ENCODE measurements around the gene SRCAP. TPM values are rescaled to one million over a fixed set of nuclear protein-coding genes. Genes with fewer than 3 reads are reported as not detected.

SRCAP gene
- total and polyA plus RNA-seq, 3 experiments from 2014 or later: 33.0 to 76.3 (median 75.4) TPM

DNA sequence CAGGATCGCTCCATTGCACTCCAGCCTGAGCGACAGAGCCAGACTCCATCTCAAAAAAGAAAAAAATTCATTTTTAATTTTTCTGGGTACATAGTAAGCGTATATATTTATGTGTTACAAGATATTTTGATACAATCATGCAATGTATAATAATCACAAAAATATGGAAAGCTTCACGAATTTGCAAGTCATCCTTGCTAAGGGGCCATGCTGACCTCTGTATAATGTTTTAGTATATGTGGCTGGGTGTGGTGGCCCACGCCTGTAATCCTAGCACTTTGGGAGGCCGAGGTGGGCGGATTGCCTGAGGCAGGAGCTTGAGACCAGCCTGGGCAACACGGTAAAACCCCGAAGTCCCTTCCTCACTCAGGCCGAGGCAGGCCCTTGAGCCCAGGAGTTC is 23.8 kb upstream of the SRCAP start:
- Histone ChIP-seq H3K36me3 (ENCODE audit: insufficient read depth, low read length) (no peaks in the 10 kb centered on the region), H3K4me1 (ENCODE audit: insufficient read depth, low read length) (no peaks in the 10 kb centered on the region), H3K27ac (ENCODE audit: low read depth, low read length) (no peak overlapping the region), H3K4me3 (ENCODE audit: low read length) (no peak overlapping the region), H3K9me3 (ENCODE audit: low read length) (no peaks in the 10 kb centered on the region), H3K27me3 (ENCODE audit: insufficient read depth, low read length, poor library complexity, severe bottlenecking) (no peaks in the 10 kb centered on the region)
- CTCF ChIA-PET: no interaction called here
- Mint-ChIP-seq H3K36me3 (peaks cover 0 to 14% (median 0%) of the 10 kb centered on the region in 3 donors), H3K27ac (no peak overlapping the region), H3K4me1 (no peaks in the 10 kb centered on the region), H3K4me3 (no peak overlapping the region), H3K27me3 (no peaks in the 10 kb centered on the region), H3K9me3 (no peaks in the 10 kb centered on the region)
- no peak for DNase-seq
- POLR2A ChIA-PET: no interaction called here

DNA sequence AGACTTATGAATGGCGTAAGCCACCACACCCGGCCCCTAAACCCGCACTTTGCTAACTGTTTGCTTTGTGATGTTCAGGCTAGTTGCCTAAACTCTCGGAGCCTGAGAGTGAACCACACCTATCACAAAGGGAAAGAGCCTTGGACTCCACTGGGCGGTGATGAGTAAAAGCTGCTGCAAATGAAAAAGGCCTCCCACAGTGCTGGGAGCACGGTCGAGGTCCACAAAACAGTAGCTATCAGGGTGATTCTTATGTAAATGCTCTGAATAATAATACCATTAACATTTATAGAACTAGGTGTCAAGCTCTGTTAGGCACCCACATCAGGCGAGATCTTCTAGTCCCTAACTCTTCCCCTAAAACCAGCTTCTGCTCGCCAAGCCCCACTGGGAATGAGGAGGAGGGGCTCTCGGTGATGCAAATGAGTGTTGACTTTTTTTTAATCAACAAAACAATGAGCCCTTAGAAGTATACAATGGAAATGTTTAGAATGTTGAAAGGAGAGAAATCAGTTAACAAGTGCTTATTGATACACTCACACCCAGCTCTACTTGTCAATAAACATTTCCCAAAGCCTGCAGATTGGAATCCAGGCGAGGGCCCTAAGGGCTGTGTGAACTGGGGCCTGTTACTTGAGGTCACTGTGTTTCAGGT is 20.9 kb upstream of the SRCAP start:
- no peaks in the 10 kb centered on the region for H3K4me1 Mint-ChIP-seq
- DNase-seq: no peak
- no peak overlapping the region for H3K4me3 Mint-ChIP-seq
- Histone ChIP-seq H3K4me3 (ENCODE audit: low read length) (no peak overlapping the region), H3K9me3 (ENCODE audit: low read length) (no peaks in the 10 kb centered on the region), H3K36me3 (ENCODE audit: insufficient read depth, low read length) (no peaks in the 10 kb centered on the region), H3K4me1 (ENCODE audit: insufficient read depth, low read length) (no peaks in the 10 kb centered on the region), H3K27ac (ENCODE audit: low read depth, low read length) (no peak overlapping the region), H3K27me3 (ENCODE audit: insufficient read depth, low read length, poor library complexity, severe bottlenecking) (no peaks in the 10 kb centered on the region)
- no peaks in the 10 kb centered on the region for H3K9me3 Mint-ChIP-seq
- no peak overlapping the region for H3K27ac Mint-ChIP-seq
- H3K36me3 Mint-ChIP-seq: no peaks in the 10 kb centered on the region
- POLR2A ChIA-PET: no interaction called here
- CTCF ChIA-PET: interaction anchor here (1.2 kb wide), 1 partner anchor 15 kb away, joined by 3 read pairs; no protein-coding TSS in a partner anchor
- H3K27me3 Mint-ChIP-seq: no peaks in the 10 kb centered on the region

DNA sequence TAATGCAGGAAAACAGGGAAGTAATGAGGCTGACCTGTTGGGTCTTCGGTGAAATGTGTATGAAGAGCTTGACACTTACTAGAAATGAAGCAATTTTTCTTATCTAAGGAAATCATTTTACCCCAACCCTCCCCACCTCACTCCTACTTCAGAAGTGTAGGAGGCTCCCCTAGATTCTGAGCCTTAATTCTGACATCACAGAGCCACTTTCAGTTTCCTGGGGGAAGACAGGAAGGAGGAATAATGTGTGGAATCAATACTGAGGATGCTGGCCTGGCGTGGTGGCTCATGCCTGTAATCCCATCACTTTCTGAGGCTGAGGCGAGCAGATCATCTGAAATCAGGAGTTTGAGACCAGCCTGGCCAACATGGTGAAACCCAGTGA is 20.4 kb upstream of the SRCAP start:
- H3K4me3 ChIP-seq (ENCODE audit: low read length): no peak overlapping the region
- H3K9me3 Mint-ChIP-seq: no peaks in the 10 kb centered on the region
- POLR2A ChIA-PET: no interaction called here

DNA sequence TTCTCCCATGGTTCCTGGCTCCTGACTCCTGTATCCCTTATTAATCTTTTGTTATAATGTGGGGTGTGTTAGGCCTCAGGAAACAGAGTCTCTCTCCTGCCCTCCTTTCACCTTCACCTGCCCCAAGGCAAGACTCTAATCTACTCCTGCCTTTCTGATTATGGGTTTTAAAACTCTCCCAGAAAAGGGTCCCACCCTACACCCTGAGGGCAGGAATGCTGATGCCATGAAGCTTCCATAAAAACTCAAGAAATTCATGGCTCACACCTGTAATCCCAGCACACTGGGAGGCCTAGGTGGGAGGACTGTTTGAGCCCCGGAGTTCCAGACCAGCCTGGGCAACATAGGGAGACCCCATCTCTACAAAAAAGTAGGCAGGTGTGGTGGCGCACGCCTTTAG is 18.6 kb upstream of the SRCAP start:
- Histone ChIP-seq H3K9me3 (ENCODE audit: low read length) (no peaks in the 10 kb centered on the region), H3K4me1 (ENCODE audit: insufficient read depth, low read length) (no peaks in the 10 kb centered on the region), H3K27ac (ENCODE audit: low read depth, low read length) (no peak overlapping the region), H3K36me3 (ENCODE audit: insufficient read depth, low read length) (no peaks in the 10 kb centered on the region), H3K4me3 (ENCODE audit: low read length) (no peak overlapping the region), H3K27me3 (ENCODE audit: insufficient read depth, low read length, poor library complexity, severe bottlenecking) (no peaks in the 10 kb centered on the region)
- no peaks in the 10 kb centered on the region for H3K27me3 Mint-ChIP-seq
- POLR2A ChIA-PET: no interaction called here
- CTCF ChIA-PET: interaction anchor here (0.8 kb wide), 1 partner anchor 65 kb away, joined by 4 read pairs; no protein-coding TSS in a partner anchor
- no peaks in the 10 kb centered on the region for H3K9me3 Mint-ChIP-seq
- no peak overlapping the region for H3K4me3 Mint-ChIP-seq
- H3K36me3 Mint-ChIP-seq: no peaks in the 10 kb centered on the region
- no peaks in the 10 kb centered on the region for H3K4me1 Mint-ChIP-seq
- no peak for DNase-seq
- H3K27ac Mint-ChIP-seq: no peak overlapping the region

More for the DNA sequence above, 20.4 kb upstream of the SRCAP start:
- no peaks in the 10 kb centered on the region for H3K36me3 Mint-ChIP-seq
- H3K9me3 ChIP-seq (ENCODE audit: low read length): no peaks in the 10 kb centered on the region
- no peaks in the 10 kb centered on the region for H3K27me3 ChIP-seq (ENCODE audit: insufficient read depth, low read length, poor library complexity, severe bottlenecking)
- H3K4me3 Mint-ChIP-seq: no peak overlapping the region
- H3K27ac ChIP-seq (ENCODE audit: low read depth, low read length): no peak overlapping the region
- no peaks in the 10 kb centered on the region for H3K36me3 ChIP-seq (ENCODE audit: insufficient read depth, low read length)
- H3K27ac Mint-ChIP-seq: no peak overlapping the region
- no peaks in the 10 kb centered on the region for H3K4me1 ChIP-seq (ENCODE audit: insufficient read depth, low read length)
- CTCF ChIA-PET: interaction anchor here (1.2 kb wide), 1 partner anchor 15 kb away, joined by 3 read pairs; no protein-coding TSS in a partner anchor
- DNase-seq: no peak
- no peaks in the 10 kb centered on the region for H3K4me1 Mint-ChIP-seq
- no peaks in the 10 kb centered on the region for H3K27me3 Mint-ChIP-seq

DNA sequence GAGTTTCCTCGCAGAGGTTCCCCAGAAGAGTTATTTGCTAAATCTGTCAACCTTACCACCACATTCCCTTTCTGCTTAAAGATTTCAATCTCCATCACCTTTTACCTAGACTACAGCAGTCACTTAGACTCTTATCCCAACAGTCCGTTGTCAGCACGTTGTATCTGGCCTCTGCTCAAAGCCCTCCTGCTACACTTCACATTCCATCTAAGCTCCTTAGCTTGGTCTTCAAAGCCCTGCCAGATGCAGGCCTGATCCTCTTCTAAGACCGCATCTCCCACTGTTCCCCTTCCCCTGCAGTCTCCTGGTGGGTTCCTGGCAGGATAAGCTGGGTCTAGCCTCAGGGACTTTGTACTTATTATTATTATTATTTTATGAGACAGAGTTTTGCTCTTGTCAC is 10.3 kb upstream of the SRCAP start:
- Histone ChIP-seq H3K4me1 (ENCODE audit: insufficient read depth, low read length) (peaks cover 4% of the 10 kb centered on the region), H3K4me3 (ENCODE audit: low read length) (no peak overlapping the region), H3K36me3 (ENCODE audit: insufficient read depth, low read length) (no peaks in the 10 kb centered on the region), H3K9me3 (ENCODE audit: low read length) (no peaks in the 10 kb centered on the region), H3K27me3 (ENCODE audit: insufficient read depth, low read length, poor library complexity, severe bottlenecking) (no peaks in the 10 kb centered on the region), H3K27ac (ENCODE audit: low read depth, low read length) (no peak overlapping the region)
- no peak overlapping the region for H3K4me3 Mint-ChIP-seq
- H3K36me3 Mint-ChIP-seq: no peaks in the 10 kb centered on the region
- no peaks in the 10 kb centered on the region for H3K9me3 Mint-ChIP-seq
- no peak for DNase-seq
- CTCF ChIA-PET: no interaction called here
- H3K27ac Mint-ChIP-seq: no peak overlapping the region
- no peaks in the 10 kb centered on the region for H3K27me3 Mint-ChIP-seq
- POLR2A ChIA-PET: no interaction called here
- H3K4me1 Mint-ChIP-seq: peaks cover 2 to 8% (median 6%) of the 10 kb centered on the region in 3 donors

DNA sequence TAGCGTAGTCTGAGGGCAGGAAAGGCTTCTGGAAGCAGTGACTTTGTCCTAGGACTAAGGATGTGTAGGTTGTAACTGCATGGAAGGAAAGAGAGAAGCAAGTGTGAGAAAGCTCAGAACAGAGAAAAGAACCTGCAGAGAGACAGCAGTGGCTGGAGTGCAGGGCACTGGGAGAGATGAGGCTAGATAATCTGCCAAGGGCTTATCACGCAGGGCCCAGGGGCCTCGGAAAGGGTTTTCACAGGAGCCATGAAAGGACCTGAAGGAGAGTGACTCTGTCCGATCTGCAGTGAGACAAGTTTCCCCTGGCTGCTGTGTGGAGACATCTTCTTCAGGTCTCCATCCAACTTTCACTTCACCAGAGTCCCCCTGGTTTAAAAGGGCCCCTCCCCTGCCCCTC is 7.1 kb upstream of the SRCAP start:
- Mint-ChIP-seq H3K4me3 (no peak overlapping the region), H3K36me3 (no peaks in the 10 kb centered on the region), H3K27me3 (no peaks in the 10 kb centered on the region), H3K9me3 (no peaks in the 10 kb centered on the region), H3K4me1 (peaks cover 6 to 15% (median 11%) of the 10 kb centered on the region in 3 donors), H3K27ac (peak overlapping the region in 2 of 8 donors; percentile 15 to 83)
- Histone ChIP-seq H3K9me3 (ENCODE audit: low read length) (no peaks in the 10 kb centered on the region), H3K27me3 (ENCODE audit: insufficient read depth, low read length, poor library complexity, severe bottlenecking) (no peaks in the 10 kb centered on the region), H3K4me3 (ENCODE audit: low read length) (no peak overlapping the region), H3K36me3 (ENCODE audit: insufficient read depth, low read length) (no peaks in the 10 kb centered on the region), H3K4me1 (ENCODE audit: insufficient read depth, low read length) (peaks cover 6% of the 10 kb centered on the region), H3K27ac (ENCODE audit: low read depth, low read length) (no peak overlapping the region)
- POLR2A ChIA-PET: no interaction called here
- DNase-seq: no peak
- CTCF ChIA-PET: interaction anchor here (1.2 to 4.0 kb wide), 4 partner anchors 31 to 55 kb away, joined by 4 to 20 read pairs (median 7); partner anchors contain the start of gene PRR14

DNA sequence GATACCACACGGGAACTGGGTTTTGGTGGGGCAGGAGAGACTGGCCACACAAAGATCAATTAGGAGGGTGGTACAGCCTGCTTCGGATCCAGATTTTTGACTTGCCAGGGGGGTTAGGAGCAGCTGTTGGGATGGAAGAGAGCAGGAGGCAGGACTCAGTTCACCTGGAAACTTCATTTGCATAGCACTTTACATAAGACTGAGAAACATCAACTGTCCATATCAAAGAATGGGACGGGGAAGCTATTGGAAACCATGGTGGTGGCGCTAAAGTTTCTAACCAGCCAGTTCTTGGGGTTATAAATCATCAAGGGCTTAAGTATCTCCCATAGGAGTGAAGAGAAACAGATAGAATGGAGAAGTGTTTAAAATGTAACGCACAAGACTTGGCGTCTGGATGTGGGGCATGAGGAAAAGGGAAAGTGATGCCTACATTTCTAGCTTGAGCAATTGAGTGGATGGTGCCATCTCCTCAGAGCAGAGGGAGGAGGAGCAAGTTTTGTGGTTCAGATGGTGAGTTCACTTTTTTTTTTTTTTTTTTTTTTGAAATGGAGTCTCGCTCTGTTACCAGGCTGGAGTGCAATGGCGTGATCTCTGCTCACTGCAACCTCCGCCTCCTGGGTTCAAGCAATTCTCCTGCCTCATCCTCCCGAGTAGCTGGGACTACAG is 6.4 kb upstream of the SRCAP start:
- ChIA-PET CTCF (interaction anchor here (0.7 to 4.0 kb wide), 6 partner anchors 33 to 273 kb away, joined by 3 to 37 read pairs (median 4); partner anchors contain the start of genes FBRS and PRR14), POLR2A (interaction anchor here (0.6 kb wide), 1 partner anchor 221 kb away, joined by 5 read pairs; no protein-coding TSS in a partner anchor)
- Mint-ChIP-seq H3K27ac (peak overlapping the region in 2 of 8 donors; percentile 51 to 83), H3K4me3 (no peak overlapping the region), H3K9me3 (no peaks in the 10 kb centered on the region), H3K4me1 (peaks cover 11 to 20% (median 14%) of the 10 kb centered on the region in 3 donors), H3K27me3 (no peaks in the 10 kb centered on the region), H3K36me3 (no peaks in the 10 kb centered on the region)
- Histone ChIP-seq H3K36me3 (ENCODE audit: insufficient read depth, low read length) (no peaks in the 10 kb centered on the region), H3K4me3 (ENCODE audit: low read length) (no peak overlapping the region), H3K4me1 (ENCODE audit: insufficient read depth, low read length) (peaks cover 12% of the 10 kb centered on the region), H3K27me3 (ENCODE audit: insufficient read depth, low read length, poor library complexity, severe bottlenecking) (no peaks in the 10 kb centered on the region), H3K9me3 (ENCODE audit: low read length) (no peaks in the 10 kb centered on the region), H3K27ac (ENCODE audit: low read depth, low read length) (no peak overlapping the region)
- no peak for DNase-seq

Data from CD8-positive, alpha-beta memory T cell (primary cell).